HG02763 (cell line): ENCODE data around the gene GNA12.
"Not testable (repeated sequence)": the region's sequence is repeated elsewhere in the genome, so short reads cannot be mapped to it uniquely, and the experiment has no call there.

Experiments used
- ATAC-seq: cut with Tn5 transposase; IDR thresholded peaks from one replicate; pipeline ENCODE4 v1.9.1; 2021; ENCODE audit warnings: mild to moderate bottlenecking, moderate library complexity; ENCODE audit not compliant: unreplicated experiment

Gene GNA12

DNA sequence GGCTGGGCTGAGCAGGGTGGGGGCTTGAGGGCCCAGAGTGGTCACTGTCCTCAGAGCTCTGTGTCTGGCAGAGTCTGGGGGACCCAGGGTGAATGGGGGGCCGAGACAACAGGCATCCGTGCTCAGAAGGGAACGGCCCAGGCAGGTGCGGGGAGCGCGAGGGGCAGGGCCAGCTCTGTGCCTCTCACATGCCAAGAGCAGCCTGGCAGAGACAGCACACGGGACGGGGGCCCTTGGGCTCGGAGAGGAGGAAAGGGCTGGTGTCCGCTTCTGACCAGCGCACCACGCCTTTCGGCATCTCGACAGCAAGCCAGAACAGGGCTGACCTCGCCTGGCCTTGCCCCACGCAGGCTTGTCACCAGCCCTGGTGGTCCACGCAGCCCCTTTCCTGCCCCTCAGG, 142.7 kb downstream of the GNA12 start:
- no peak for ATAC-seq

DNA sequence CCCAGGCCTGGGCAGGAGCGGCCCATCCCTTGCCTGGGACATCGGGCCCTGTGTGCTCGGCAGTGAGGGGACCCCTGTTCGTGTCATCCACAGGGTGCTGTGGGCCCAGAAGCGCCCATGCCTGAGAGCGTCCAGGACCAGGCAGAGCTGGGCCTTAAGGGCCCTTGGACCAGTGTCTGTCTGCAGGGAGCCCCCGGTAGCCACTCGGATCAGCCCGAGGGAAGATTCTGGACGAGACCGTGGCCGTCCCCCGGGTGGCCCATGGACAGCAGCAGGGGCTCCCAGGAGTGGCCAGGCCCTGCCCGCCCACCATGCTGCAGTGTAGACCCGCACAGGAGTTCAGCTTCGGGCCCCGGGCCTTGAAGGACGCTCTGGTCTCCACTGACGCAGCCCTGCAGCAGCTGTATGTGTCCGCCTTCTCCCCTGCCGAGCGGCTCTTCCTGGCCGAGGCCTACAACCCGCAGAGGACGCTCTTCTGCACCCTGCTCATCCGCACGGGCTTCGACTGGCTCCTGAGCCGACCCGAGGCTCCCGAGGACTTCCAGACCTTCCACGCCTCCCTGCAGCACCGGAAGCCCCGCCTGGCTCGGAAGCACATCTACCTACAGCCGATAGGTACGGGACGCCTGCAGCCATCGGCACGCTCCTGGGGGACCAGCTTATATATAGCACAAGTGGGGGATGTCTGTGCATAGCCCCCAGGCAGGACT, 143.8 kb downstream of the GNA12 start:
- ATAC-seq = no peak

DNA sequence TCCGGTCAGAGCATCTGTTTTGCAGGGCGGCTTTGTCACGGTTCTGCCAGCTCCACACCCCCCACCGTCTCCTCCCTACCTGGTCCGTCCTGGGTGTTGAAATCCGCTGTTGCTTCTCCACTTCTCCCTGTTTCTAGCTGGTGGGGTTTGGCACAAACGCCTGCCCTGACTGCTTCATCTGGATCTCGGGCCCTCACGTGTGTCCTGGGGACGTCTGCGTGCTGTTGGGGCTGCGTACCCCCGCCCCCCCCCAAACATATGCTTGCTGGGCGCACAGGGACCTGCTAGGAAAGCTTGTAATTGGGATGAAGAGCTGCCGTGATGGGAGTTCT, 144.9 kb downstream of the GNA12 start:
- no peak for ATAC-seq

- peak; percentile 88 for ATAC-seq
Measured at GRCh38 chr7:2698581-2699288, 145.4 kb downstream of the GNA12 start.

- not testable (repeated sequence) for ATAC-seq
Measured at GRCh38 chr7:2694122-2694436, 150.0 kb downstream of the GNA12 start.

- not testable (repeated sequence) for ATAC-seq
Measured at GRCh38 chr7:2693420-2694121, 150.5 kb downstream of the GNA12 start.

DNA sequence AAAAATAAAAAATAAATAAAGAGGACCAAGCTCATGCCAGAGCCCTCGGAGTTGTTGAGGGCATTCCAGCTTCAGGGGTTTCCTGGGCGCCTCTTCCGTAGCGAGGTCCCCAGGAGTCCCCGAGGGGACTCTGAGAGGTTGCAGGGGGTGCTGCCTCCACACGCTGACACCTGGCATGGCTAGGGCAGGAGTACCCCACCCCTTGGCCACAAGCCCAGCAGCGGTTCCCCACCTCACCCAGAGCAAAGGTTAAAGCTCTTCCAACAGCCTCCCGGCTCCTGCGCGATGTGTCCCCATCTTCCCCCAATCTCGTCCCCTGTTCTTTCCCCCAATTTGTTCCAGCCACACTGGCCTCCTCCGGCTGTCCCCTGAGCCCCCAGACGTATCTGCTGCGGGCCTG, 151.6 kb downstream of the GNA12 start:
- ATAC-seq = no peak

- not testable (repeated sequence) for ATAC-seq
Measured at GRCh38 chr7:2691932-2692439, 152.1 kb downstream of the GNA12 start.

DNA sequence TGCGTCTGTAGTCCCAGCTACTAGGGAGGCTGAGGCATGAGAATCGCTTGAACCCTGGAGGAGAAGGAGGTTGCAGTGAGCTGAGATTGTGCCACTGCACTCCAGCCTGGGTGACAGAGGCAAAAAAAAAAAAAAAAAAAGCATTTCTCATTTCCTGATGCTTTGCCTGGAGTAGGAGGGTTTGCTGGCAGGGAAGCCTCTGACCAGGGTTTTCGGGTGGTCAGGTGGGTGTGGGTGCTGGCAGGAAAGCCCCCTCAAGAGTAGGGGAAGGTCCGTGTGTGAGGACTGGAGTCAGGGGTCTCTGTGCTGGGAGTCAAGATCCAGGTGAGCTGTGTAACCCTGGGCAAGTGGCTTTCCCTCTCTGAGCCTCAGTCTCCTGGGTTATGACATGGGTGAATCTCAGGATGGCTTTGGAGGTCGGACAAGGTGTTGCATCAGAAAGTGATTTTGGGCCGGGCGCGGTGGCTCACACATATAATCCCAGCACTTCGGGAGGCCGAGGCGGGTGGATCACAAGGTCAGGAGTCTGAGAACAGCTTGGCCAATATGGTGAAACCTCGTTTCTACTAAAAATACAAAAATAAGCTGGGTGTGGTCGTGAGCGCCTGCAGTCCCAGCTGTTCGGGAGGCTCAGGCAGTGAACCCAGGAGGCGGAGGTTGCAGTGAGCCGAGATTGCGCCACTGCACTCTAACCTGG, 152.9 kb downstream of the GNA12 start:
- no peak for ATAC-seq

DNA sequence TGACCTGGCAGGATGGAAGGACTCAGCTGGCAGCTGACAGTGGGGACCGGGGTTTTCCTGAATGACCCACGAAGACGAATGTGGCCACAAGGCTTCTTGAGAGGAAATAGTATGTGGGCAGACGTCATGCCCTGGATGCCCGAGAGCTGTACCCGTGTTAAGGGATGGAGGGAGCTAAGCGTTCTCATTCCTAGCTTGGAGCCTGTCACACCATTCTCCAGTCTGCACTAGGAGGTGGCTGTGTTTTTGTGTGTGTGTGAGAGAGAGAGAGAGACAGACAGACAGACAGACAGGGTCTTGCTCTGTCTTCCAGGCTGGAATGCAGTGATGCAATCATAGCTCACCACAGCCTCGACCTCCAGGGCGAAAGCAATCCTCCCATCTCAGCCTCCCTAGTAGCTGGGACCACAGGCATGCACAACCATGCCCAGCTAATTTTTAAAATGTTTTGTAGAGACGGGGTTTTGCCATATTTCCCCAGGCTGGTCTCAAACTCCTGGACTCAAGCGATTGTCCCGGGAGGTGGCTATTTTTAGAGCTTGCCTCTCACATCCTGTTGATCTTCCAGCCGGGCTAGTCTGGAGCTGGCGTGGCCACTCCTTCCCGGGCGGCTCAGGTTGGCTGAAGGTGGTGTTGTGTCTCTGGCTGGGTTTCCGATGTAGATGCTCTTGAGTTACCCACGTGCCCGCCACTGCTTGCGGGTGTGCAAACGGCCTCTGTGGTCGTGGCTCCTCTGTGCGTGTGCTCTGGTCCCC, 154.0 kb downstream of the GNA12 start:
- ATAC-seq = no peak

- no peak for ATAC-seq
Measured at GRCh38 chr7:2689343-2689847, 154.7 kb downstream of the GNA12 start.

GRCh38 chr7:2688409-2689342, 155.4 kb downstream of the GNA12 start:
- ATAC-seq = peak; percentile 67

DNA sequence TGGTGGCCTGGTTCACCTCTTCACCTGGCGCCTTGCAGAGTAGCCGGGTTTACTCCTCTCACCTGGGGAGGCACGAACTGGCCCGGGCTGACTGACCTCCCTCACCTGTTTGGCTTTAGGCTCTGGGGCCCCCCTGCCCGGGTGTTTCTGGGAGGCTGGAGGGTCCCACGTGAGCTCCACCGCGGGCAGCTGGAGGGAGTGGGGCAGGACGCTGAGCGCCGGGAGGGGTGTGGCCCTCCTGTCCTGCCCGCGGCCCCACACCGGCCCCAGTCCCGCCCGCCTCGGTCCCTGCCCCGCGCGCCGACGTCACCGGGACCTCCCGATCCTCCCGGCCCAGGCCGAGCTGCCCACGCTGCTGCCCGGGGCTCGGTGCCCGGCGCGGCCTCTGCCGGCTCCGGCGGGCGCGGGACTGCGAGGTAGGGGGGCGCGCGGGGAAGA, 156.2 kb downstream of the GNA12 start, which contains the start of gene AMZ1:
AMZ1 (plus strand) TSS at position 322 of the 438 bp plus-strand sequence. CDS start 12,250 bp downstream, outside the sequence.
- ATAC-seq = no peak

DNA sequence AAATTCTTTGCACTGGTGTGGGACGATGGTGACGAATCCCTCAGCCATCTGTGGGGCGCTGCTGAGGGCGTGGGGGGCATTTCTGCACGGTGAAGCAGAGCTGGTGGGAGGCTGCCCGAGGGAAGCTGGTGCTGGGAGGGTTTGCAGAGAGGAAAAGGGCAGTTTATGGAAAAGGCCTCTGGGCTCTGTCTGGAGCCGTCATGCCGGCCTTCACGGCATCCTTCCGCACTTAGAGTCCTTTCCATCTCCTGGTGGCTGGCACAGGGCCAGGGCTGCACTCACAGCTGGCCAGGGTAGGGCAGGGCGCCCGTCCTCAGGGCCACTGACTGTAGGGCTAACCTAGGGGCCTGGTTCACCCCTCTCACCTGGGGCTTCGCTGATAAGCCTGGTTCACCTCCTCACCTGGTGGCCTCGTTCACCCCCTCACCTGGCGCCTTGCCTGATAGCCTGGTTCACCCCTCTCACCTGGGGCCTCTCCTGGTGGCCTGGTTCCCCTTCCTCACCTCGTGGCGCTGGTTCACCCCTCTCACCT, 156.7 kb downstream of the GNA12 start:
- ATAC-seq = no peak

DNA sequence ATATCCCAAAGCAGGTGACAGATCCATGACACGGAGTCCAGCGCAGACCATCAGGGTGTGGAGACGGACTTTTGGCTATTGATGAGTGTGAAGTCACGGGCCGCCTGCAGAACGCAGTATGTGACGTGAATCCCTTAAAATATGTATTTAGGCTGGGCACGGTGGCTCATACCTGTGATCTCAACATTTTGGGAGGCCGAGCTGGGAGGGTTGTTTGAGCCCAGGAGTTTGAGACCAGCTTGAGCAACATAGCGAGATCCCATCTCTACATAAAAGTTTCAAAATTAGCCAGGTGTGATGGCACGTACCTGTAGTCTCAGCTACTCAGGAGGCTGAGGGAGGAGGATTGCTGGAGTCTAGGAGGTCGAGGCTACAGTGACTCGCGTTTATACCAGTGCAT, 158.0 kb downstream of the GNA12 start:
- no peak for ATAC-seq

DNA sequence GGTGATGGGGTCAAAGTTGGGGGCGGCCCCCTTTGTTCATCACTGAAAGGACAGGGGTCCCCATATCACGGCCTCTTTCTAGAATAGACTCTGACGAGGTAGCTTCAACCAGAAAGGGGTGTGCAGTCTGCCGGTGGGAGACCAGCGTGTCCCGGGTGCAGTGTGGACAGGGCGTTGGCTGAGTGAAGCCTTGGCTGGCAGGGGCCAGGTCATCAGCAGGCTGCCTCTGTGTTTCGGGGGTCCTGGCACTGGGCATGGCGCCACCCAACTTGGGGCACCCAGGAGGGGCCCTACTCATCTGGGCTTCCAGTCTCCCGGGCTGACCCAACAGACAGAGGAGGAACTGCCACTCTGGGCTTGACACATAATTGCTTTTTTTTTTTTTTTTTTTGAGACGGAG, 159.6 kb downstream of the GNA12 start:
- no peak for ATAC-seq

DNA sequence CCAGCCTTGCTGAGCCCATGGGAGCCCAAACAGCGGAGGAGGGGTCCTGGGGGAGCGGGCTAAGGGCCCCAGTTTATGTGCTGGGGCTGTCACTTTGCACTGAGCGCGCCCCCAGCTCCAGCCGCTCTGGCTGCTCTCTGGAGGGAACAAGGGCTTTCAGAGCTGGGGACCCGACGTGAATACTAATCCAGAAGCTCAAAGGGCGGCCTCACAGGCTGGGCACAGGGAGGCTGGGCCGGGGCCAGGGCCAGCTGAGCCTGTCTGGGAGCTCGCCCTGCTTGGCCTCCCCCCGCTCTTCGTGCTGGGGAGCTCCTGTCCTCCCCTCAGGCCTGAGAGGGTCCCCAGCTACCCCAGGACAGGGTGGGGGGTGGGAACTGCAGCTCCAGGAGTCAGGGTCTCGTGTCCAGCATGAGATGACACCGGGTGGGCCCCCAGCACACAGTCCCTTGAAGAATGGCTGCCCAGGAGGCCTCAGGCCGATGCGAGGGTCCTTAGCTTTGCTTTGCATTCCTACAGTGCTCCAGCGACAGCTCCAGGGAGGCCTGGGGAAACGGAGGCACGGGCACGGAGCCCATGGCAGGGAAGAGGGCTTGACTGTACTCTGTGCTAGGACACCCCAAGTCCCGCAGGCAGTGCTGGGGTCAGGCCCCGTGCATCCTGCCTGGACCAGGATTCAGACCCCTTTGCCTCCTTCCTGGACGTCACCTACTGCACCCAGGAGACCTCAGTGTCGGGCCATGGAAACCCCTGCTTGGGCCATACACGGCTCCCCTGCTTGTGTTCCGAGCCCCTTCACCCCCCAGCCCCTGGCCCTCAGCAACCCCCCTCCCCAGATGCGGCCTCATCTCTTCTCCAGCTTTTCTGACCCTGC, 161.9 kb downstream of the GNA12 start:
- no peak for ATAC-seq
